ENCODE data around the gene AGPAT3.
A peak's percentile ranks its signal among the peaks of the same experiment; 100 is the strongest.

The AGPAT3 gene

GRCh38 chr21:43890042-43890441 is 25.0 kb downstream of the AGPAT3 start:
- H3K4me2 ChIP-seq (ENCODE audit: low read length): no peak overlapping the region
- H3K79me1 ChIP-seq (ENCODE audit: low read length): no peaks in the 10 kb centered on the region
- H3K79me2 ChIP-seq (ENCODE audit: control insufficient read depth, insufficient read depth, low read length): no peaks in the 10 kb centered on the region
- no peak overlapping the region for H3K56ac ChIP-seq (ENCODE audit: low read length)
- no peak overlapping the region for H2BK5ac ChIP-seq (ENCODE audit: low read length)
- H3K18ac ChIP-seq (ENCODE audit: low read length): no peak overlapping the region
- no peak overlapping the region for H3K4me3 ChIP-seq (ENCODE audit: low read length)
- no peaks in the 10 kb centered on the region for H3K27me3 ChIP-seq (ENCODE audit: insufficient read depth, low read length, poor library complexity)
- H3K4ac ChIP-seq (ENCODE audit: low read depth, low read length): no peak overlapping the region
- H2BK15ac ChIP-seq (replicated peaks; ENCODE audit: low read depth): no peak overlapping the region
- H4K8ac ChIP-seq (ENCODE audit: low read depth, low read length): no peak overlapping the region
- no peak overlapping the region for H3K23ac ChIP-seq (ENCODE audit: low read length)
- WGBS (ENCODE audit: extremely low coverage, insufficient coverage, low lambda C conversion rate): no CpG with 5 or more reads among the region's 9 CpGs
- no peak overlapping the region for H2BK120ac ChIP-seq (ENCODE audit: low read depth, low read length)
- H2AK5ac ChIP-seq (ENCODE audit: low read length): no peak overlapping the region
- H3K36me3 ChIP-seq (ENCODE audit: control insufficient read depth, insufficient read depth, low read length): no peaks in the 10 kb centered on the region
- H4K5ac ChIP-seq (ENCODE audit: low read length): no peak overlapping the region
- DNase-seq: peak; percentile 82
- no peaks in the 10 kb centered on the region for H3K4me1 ChIP-seq (ENCODE audit: control insufficient read depth, low read depth, low read length)
- no peak overlapping the region for H3K9ac ChIP-seq (ENCODE audit: low read length)
- no peak overlapping the region for H3K27ac ChIP-seq (ENCODE audit: low read depth, low read length)

- no peaks in the 10 kb centered on the region for H3K4me1 ChIP-seq (ENCODE audit: control insufficient read depth, low read depth, low read length)
- H4K5ac ChIP-seq (ENCODE audit: low read length): no peak overlapping the region
- no CpG with 5 or more reads among the region's 3 CpGs for WGBS (ENCODE audit: extremely low coverage, insufficient coverage, low lambda C conversion rate)
- H2BK120ac ChIP-seq (ENCODE audit: low read depth, low read length): no peak overlapping the region
- DNase-seq: no peak
- no peak overlapping the region for H3K4me2 ChIP-seq (ENCODE audit: low read length)
- H3K18ac ChIP-seq (ENCODE audit: low read length): no peak overlapping the region
- H3K27ac ChIP-seq (ENCODE audit: low read depth, low read length): no peak overlapping the region
- no peaks in the 10 kb centered on the region for H3K79me1 ChIP-seq (ENCODE audit: low read length)
- H2BK15ac ChIP-seq (replicated peaks; ENCODE audit: low read depth): no peak overlapping the region
- no peak overlapping the region for H3K4me3 ChIP-seq (ENCODE audit: low read length)
- no peaks in the 10 kb centered on the region for H3K36me3 ChIP-seq (ENCODE audit: control insufficient read depth, insufficient read depth, low read length)
- H3K56ac ChIP-seq (ENCODE audit: low read length): no peak overlapping the region
- no peak overlapping the region for H3K4ac ChIP-seq (ENCODE audit: low read depth, low read length)
- no peak overlapping the region for H2AK5ac ChIP-seq (ENCODE audit: low read length)
- no peak overlapping the region for H4K8ac ChIP-seq (ENCODE audit: low read depth, low read length)
- no peak overlapping the region for H3K23ac ChIP-seq (ENCODE audit: low read length)
- H3K27me3 ChIP-seq (ENCODE audit: insufficient read depth, low read length, poor library complexity): no peaks in the 10 kb centered on the region
- H3K9ac ChIP-seq (ENCODE audit: low read length): no peak overlapping the region
- H3K79me2 ChIP-seq (ENCODE audit: control insufficient read depth, insufficient read depth, low read length): no peaks in the 10 kb centered on the region
- no peak overlapping the region for H2BK5ac ChIP-seq (ENCODE audit: low read length)
These were observed 27.3 kb downstream of the AGPAT3 start for GRCh38 chr21:43892334-43892733.

GRCh38 chr21:43892984-43893535 is 28.0 kb downstream of the AGPAT3 start:
- Histone ChIP-seq H3K4me1 (ENCODE audit: control insufficient read depth, low read depth, low read length) (no peaks in the 10 kb centered on the region), H2BK5ac (ENCODE audit: low read length) (no peak overlapping the region), H2BK15ac (replicated peaks; ENCODE audit: low read depth) (no peak overlapping the region), H2AK5ac (ENCODE audit: low read length) (no peak overlapping the region), H3K36me3 (ENCODE audit: control insufficient read depth, insufficient read depth, low read length) (no peaks in the 10 kb centered on the region), H4K5ac (ENCODE audit: low read length) (no peak overlapping the region), H2BK120ac (ENCODE audit: low read depth, low read length) (no peak overlapping the region), H3K56ac (ENCODE audit: low read length) (no peak overlapping the region), H3K27ac (ENCODE audit: low read depth, low read length) (no peak overlapping the region), H3K79me1 (ENCODE audit: low read length) (no peaks in the 10 kb centered on the region), H3K4me3 (ENCODE audit: low read length) (no peak overlapping the region), H4K8ac (ENCODE audit: low read depth, low read length) (no peak overlapping the region), H3K23ac (ENCODE audit: low read length) (no peak overlapping the region), H3K27me3 (ENCODE audit: insufficient read depth, low read length, poor library complexity) (no peaks in the 10 kb centered on the region), H3K4ac (ENCODE audit: low read depth, low read length) (no peak overlapping the region), H3K9ac (ENCODE audit: low read length) (no peak overlapping the region), H3K79me2 (ENCODE audit: control insufficient read depth, insufficient read depth, low read length) (no peaks in the 10 kb centered on the region), H3K4me2 (ENCODE audit: low read length) (no peak overlapping the region), H3K18ac (ENCODE audit: low read length) (no peak overlapping the region)
- DNase-seq: no peak
- no CpG with 5 or more reads among the region's 5 CpGs for WGBS (ENCODE audit: extremely low coverage, insufficient coverage, low lambda C conversion rate)

GRCh38 chr21:43893536-43894205 is 28.6 kb downstream of the AGPAT3 start:
- no peaks in the 10 kb centered on the region for H3K79me2 ChIP-seq (ENCODE audit: control insufficient read depth, insufficient read depth, low read length)
- no peaks in the 10 kb centered on the region for H3K36me3 ChIP-seq (ENCODE audit: control insufficient read depth, insufficient read depth, low read length)
- H2BK5ac ChIP-seq (ENCODE audit: low read length): no peak overlapping the region
- no peak overlapping the region for H2BK120ac ChIP-seq (ENCODE audit: low read depth, low read length)
- no peak overlapping the region for H3K4ac ChIP-seq (ENCODE audit: low read depth, low read length)
- H3K4me2 ChIP-seq (ENCODE audit: low read length): no peak overlapping the region
- DNase-seq: no peak
- H2BK15ac ChIP-seq (replicated peaks; ENCODE audit: low read depth): no peak overlapping the region
- no peak overlapping the region for H2AK5ac ChIP-seq (ENCODE audit: low read length)
- no CpG with 5 or more reads among the region's 19 CpGs for WGBS (ENCODE audit: extremely low coverage, insufficient coverage, low lambda C conversion rate)
- H4K8ac ChIP-seq (ENCODE audit: low read depth, low read length): no peak overlapping the region
- H3K27me3 ChIP-seq (ENCODE audit: insufficient read depth, low read length, poor library complexity): no peaks in the 10 kb centered on the region
- no peak overlapping the region for H3K27ac ChIP-seq (ENCODE audit: low read depth, low read length)
- no peaks in the 10 kb centered on the region for H3K79me1 ChIP-seq (ENCODE audit: low read length)
- H3K4me1 ChIP-seq (ENCODE audit: control insufficient read depth, low read depth, low read length): no peaks in the 10 kb centered on the region
- H4K5ac ChIP-seq (ENCODE audit: low read length): no peak overlapping the region
- no peak overlapping the region for H3K18ac ChIP-seq (ENCODE audit: low read length)
- H3K4me3 ChIP-seq (ENCODE audit: low read length): no peak overlapping the region
- no peak overlapping the region for H3K56ac ChIP-seq (ENCODE audit: low read length)
- H3K23ac ChIP-seq (ENCODE audit: low read length): no peak overlapping the region
- H3K9ac ChIP-seq (ENCODE audit: low read length): no peak overlapping the region

- no peak for DNase-seq
- H3K4ac ChIP-seq (ENCODE audit: low read depth, low read length): no peak overlapping the region
- no peak overlapping the region for H2AK5ac ChIP-seq (ENCODE audit: low read length)
- H3K79me2 ChIP-seq (ENCODE audit: control insufficient read depth, insufficient read depth, low read length): no peaks in the 10 kb centered on the region
- no peak overlapping the region for H2BK5ac ChIP-seq (ENCODE audit: low read length)
- no peak overlapping the region for H3K9ac ChIP-seq (ENCODE audit: low read length)
- no peak overlapping the region for H2BK120ac ChIP-seq (ENCODE audit: low read depth, low read length)
- H3K79me1 ChIP-seq (ENCODE audit: low read length): no peaks in the 10 kb centered on the region
- no peak overlapping the region for H3K56ac ChIP-seq (ENCODE audit: low read length)
- no peaks in the 10 kb centered on the region for H3K4me1 ChIP-seq (ENCODE audit: control insufficient read depth, low read depth, low read length)
- no peak overlapping the region for H4K5ac ChIP-seq (ENCODE audit: low read length)
- no peaks in the 10 kb centered on the region for H3K27me3 ChIP-seq (ENCODE audit: insufficient read depth, low read length, poor library complexity)
- no CpG with 5 or more reads among the region's 4 CpGs for WGBS (ENCODE audit: extremely low coverage, insufficient coverage, low lambda C conversion rate)
- no peaks in the 10 kb centered on the region for H3K36me3 ChIP-seq (ENCODE audit: control insufficient read depth, insufficient read depth, low read length)
- no peak overlapping the region for H3K4me3 ChIP-seq (ENCODE audit: low read length)
- no peak overlapping the region for H2BK15ac ChIP-seq (replicated peaks; ENCODE audit: low read depth)
- H3K4me2 ChIP-seq (ENCODE audit: low read length): no peak overlapping the region
- no peak overlapping the region for H3K23ac ChIP-seq (ENCODE audit: low read length)
- no peak overlapping the region for H4K8ac ChIP-seq (ENCODE audit: low read depth, low read length)
- H3K27ac ChIP-seq (ENCODE audit: low read depth, low read length): no peak overlapping the region
- H3K18ac ChIP-seq (ENCODE audit: low read length): no peak overlapping the region
These were observed 29.2 kb downstream of the AGPAT3 start for GRCh38 chr21:43894206-43894577.

GRCh38 chr21:43895196-43895595 is 30.2 kb downstream of the AGPAT3 start:
- WGBS (ENCODE audit: extremely low coverage, insufficient coverage, low lambda C conversion rate): no CpG with 5 or more reads among the region's 4 CpGs
- no peak for DNase-seq
- no peak overlapping the region for H4K5ac ChIP-seq (ENCODE audit: low read length)
- H3K4ac ChIP-seq (ENCODE audit: low read depth, low read length): no peak overlapping the region
- no peak overlapping the region for H3K4me3 ChIP-seq (ENCODE audit: low read length)
- no peak overlapping the region for H2AK5ac ChIP-seq (ENCODE audit: low read length)
- H3K9ac ChIP-seq (ENCODE audit: low read length): no peak overlapping the region
- H3K79me1 ChIP-seq (ENCODE audit: low read length): no peaks in the 10 kb centered on the region
- H3K79me2 ChIP-seq (ENCODE audit: control insufficient read depth, insufficient read depth, low read length): no peaks in the 10 kb centered on the region
- H3K27ac ChIP-seq (ENCODE audit: low read depth, low read length): no peak overlapping the region
- H3K4me1 ChIP-seq (ENCODE audit: control insufficient read depth, low read depth, low read length): no peaks in the 10 kb centered on the region
- H4K8ac ChIP-seq (ENCODE audit: low read depth, low read length): no peak overlapping the region
- no peak overlapping the region for H3K18ac ChIP-seq (ENCODE audit: low read length)
- H3K23ac ChIP-seq (ENCODE audit: low read length): no peak overlapping the region
- H2BK15ac ChIP-seq (replicated peaks; ENCODE audit: low read depth): no peak overlapping the region
- H3K36me3 ChIP-seq (ENCODE audit: control insufficient read depth, insufficient read depth, low read length): no peaks in the 10 kb centered on the region
- H2BK120ac ChIP-seq (ENCODE audit: low read depth, low read length): no peak overlapping the region
- H3K4me2 ChIP-seq (ENCODE audit: low read length): no peak overlapping the region
- H3K56ac ChIP-seq (ENCODE audit: low read length): no peak overlapping the region
- no peak overlapping the region for H2BK5ac ChIP-seq (ENCODE audit: low read length)
- no peaks in the 10 kb centered on the region for H3K27me3 ChIP-seq (ENCODE audit: insufficient read depth, low read length, poor library complexity)

All from mesendoderm (in vitro differentiated cells).